K562 (cell line): Measurements from ENCODE around the gene UNC5C. TPM values are rescaled to one million over a fixed set of nuclear protein-coding genes. Genes with fewer than 3 reads are reported as not detected.

ENCODE experiments used
- ATAC-seq: fragments of 200-7000 bp; cut with Tn5 transposase; 3 replicates; pipeline ENCODE4 v1.9.1; 2020; ENCODE audit warnings: moderate library complexity
- BruUV-seq: library from RNA; stranded (reverse); fragments of 400-500 nt; replicated peaks from 2 replicates; lab custom pipeline; 2021; lab: Mats Ljungman, UMichigan
- CTCF ChIA-PET: fragments of 300-600 bp; formaldehyde crosslinking; extraction: SDS; loops from one replicate; lab custom pipeline; 2021; ENCODE audit warnings: low intra/inter-chr PET ratio; lab: Yijun Ruan, JAX
- POLR2A ChIA-PET: fragments of 300-600, 350-650 bp; sonication (Branson Sonifier 250); formaldehyde crosslinking; extraction: SDS; loops from one replicate; lab custom pipeline; 2021; ENCODE audit warnings: antibody characterized with exemption, inconsistent platforms; lab: Yijun Ruan, JAX
- DNase-seq, 4 experiments: peaks; one replicate each; pipeline versions ENCODE4 v3.0.0 to v3.0.0-alpha.2; 2011 to 2018; ENCODE audit warnings: low spot score in 3 of 4, mixed read lengths in 3 of 4; ENCODE audit errors: extremely low read depth in 1 of 4
- FAIRE-seq: peaks from 2 replicates; lab custom pipeline; 2011; peaks lifted over from hg19 to GRCh38; lab: Jason Lieb, UNC
- H2AFZ ChIP-seq: 2 replicates; pipeline ENCODE4 v1.6.0; 2011; ENCODE audit warnings: low read depth, low read length, control low read depth, inconsistent platforms
- H3K27ac ChIP-seq: fragments of 200-600 bp; 3 replicates; pipeline ENCODE4 v1.8.0; 2011; ENCODE audit warnings: low read depth, mild to moderate bottlenecking, control low read depth, inconsistent platforms, low read length, moderate library complexity, mixed read lengths; ENCODE audit errors: extremely low read depth
- H3K27me3 ChIP-seq, 2 experiments: fragments of 300-600 bp in 1 of 2; 2 replicates in 1 of 2; 3 replicates in 1 of 2; pipeline versions ENCODE4 v1.6.0 to v1.8.0; 2011; ENCODE audit warnings: inconsistent platforms in 2 of 2, low read length in 2 of 2, mild to moderate bottlenecking in 1 of 2, mixed read lengths in 1 of 2, moderate library complexity in 1 of 2; ENCODE audit not compliant: control insufficient read depth in 2 of 2, insufficient read depth in 2 of 2
- H3K36me3 ChIP-seq: fragments of 300-600 bp; 3 replicates; pipeline ENCODE4 v1.8.0; 2011; ENCODE audit warnings: mild to moderate bottlenecking, low read length, inconsistent platforms; ENCODE audit not compliant: control insufficient read depth, insufficient read depth
- H3K4me1 ChIP-seq, 2 experiments: fragments of 200-600 bp in 1 of 2; replicated peaks in 1 of 2; 2 replicates in 1 of 2; 3 replicates in 1 of 2; pipeline versions ENCODE4 v1.5.1 to v1.8.0; 2011; ENCODE audit warnings: inconsistent platforms in 2 of 2, low read length in 2 of 2, mild to moderate bottlenecking in 1 of 2, mixed read lengths in 1 of 2, moderate library complexity in 1 of 2; ENCODE audit not compliant: control insufficient read depth in 2 of 2, insufficient read depth in 2 of 2
- H3K4me2 ChIP-seq: 2 replicates; pipeline ENCODE4 v1.6.1; 2011; ENCODE audit warnings: low read length, control low read depth, inconsistent platforms, mixed read lengths; ENCODE audit not compliant: insufficient read depth
- H3K4me3 ChIP-seq: fragments of 200-600 bp; sonication (generic), shearing (Covaris generic); 2 replicates; pipeline ENCODE4 v1.5.1; 2016; ENCODE audit warnings: control low read depth, inconsistent platforms
- H3K79me2 ChIP-seq: fragments of 200-600 bp; 3 replicates; pipeline ENCODE4 v1.8.0; 2011; ENCODE audit warnings: low read length, inconsistent platforms; ENCODE audit not compliant: control insufficient read depth, insufficient read depth
- H3K9ac ChIP-seq, 2 experiments: 2 replicates each; pipeline versions ENCODE4 v1.6.0 to v1.6.1; 2011; ENCODE audit warnings: low read depth in 2 of 2, low read length in 2 of 2, control low read depth in 1 of 2, inconsistent platforms in 1 of 2, mild to moderate bottlenecking in 1 of 2, mixed read lengths in 1 of 2; ENCODE audit not compliant: insufficient read depth in 1 of 2
- H3K9me1 ChIP-seq: one replicate; pipeline ENCODE4 v1.6.0; 2011; ENCODE audit warnings: inconsistent platforms, mild to moderate bottlenecking, low read length, moderate library complexity; ENCODE audit not compliant: control insufficient read depth, insufficient read depth
- H3K9me3 ChIP-seq: replicated peaks from 2 replicates; pipeline ENCODE4 v1.5.1; 2011; ENCODE audit warnings: low read depth, low read length, inconsistent platforms; ENCODE audit not compliant: control insufficient read depth, insufficient read depth
- H4K20me1 ChIP-seq: replicated peaks from 2 replicates; pipeline ENCODE4 v1.6.1; 2011; ENCODE audit warnings: low read length, inconsistent platforms, mixed read lengths; ENCODE audit not compliant: control insufficient read depth, insufficient read depth
- BACH1 ChIP-seq: fragments of 200-800 bp; sonication (Bioruptor generic); IDR thresholded peaks from 2 replicates; pipeline ENCODE4 v1.6.1; 2016; ENCODE audit warnings: missing genetic modification characterization, missing compliant biosample characterization
- CREB1 ChIP-seq, 2 experiments: sonication (generic) in 1 of 2; formaldehyde crosslinking in 1 of 2; IDR thresholded peaks; 2 replicates each; pipeline versions ENCODE4 v1.6.1 to v1.8.0; 2012 to 2022; ENCODE audit warnings: inconsistent platforms in 1 of 2, mild to moderate bottlenecking in 1 of 2, missing genetic modification reagents in 1 of 2, moderate library complexity in 1 of 2
- GATA2 ChIP-seq: sonication (generic); formaldehyde crosslinking; IDR thresholded peaks from 2 replicates; pipeline ENCODE4 v1.4.0; 2020; ENCODE audit warnings: mild to moderate bottlenecking, missing genetic modification reagents
- HMBOX1 ChIP-seq: sonication (generic); IDR thresholded peaks from 2 replicates; pipeline ENCODE4 v1.6.1; 2016
- WHSC1 ChIP-seq: IDR thresholded peaks from one replicate; pipeline ENCODE4 v1.6.1; 2012; ENCODE audit warnings: low read length, control low read depth, inconsistent platforms
- ZBTB1 ChIP-seq: sonication (generic); formaldehyde crosslinking; IDR thresholded peaks from 2 replicates; pipeline ENCODE4 v1.8.1; 2023; ENCODE audit warnings: missing genetic modification reagents, low read depth, mild to moderate bottlenecking, borderline replicate concordance
- WGBS: fragments of 100-300 bp; shearing (Covaris generic); methylation state at CpG from one replicate; pipeline ENCODE4 v1.1.6; 2016; ENCODE audit warnings: low coverage, mixed read lengths; ENCODE audit not compliant: insufficient coverage; ENCODE audit errors: missing lambda C conversion rate; 5-methylcytosine and 5-hydroxymethylcytosine counted together
- in situ Hi-C: fragments of 300-500 bp; cut with MboI; formaldehyde crosslinking; loops from 4 replicates; pipeline ENCODE4 v1.15.0; 2018; ENCODE audit warnings: inconsistent platforms, mixed read lengths
- intact Hi-C: fragments of 100-400 bp; cut with micrococcal nuclease; formaldehyde crosslinking; loops from 2 replicates; pipeline ENCODE4 v1.14.2; 2022
- polyA plus RNA-seq, 8 experiments: library from polyadenylated mRNA; depleted of rRNA in 4 of 8; stranded (reverse) in 5 of 8; unstranded in 3 of 8; fragments of >200 nt; fragmentation: Nextera tagmentation in 2 of 8; fragmentation: Illumina TruSeq in 1 of 8; extraction: Ambion mirVana in 2 of 8; extraction: Trizol in 1 of 8; gene quantifications; 2 replicates each; pipeline versions ENCODE4 v1.2.1 to v1.2.3, GENCODE V29; 2011 to 2014; ENCODE audit warnings: inconsistent platforms in 1 of 8, missing spikeins in 1 of 8
- total RNA-seq, 7 experiments: library from RNA; depleted of rRNA in 6 of 7; stranded (reverse); fragments of >200 nt in 6 of 7; fragmentation: Illumina TruSeq in 2 of 7; extraction: Trizol in 2 of 7; gene quantifications; 2 replicates each; pipeline versions ENCODE4 v1.2.1 to v1.2.3, GENCODE V29; 2011 to 2021; ENCODE audit warnings: low replicate concordance in 1 of 7
- TF ChIP-seq, protein P1 (sequence below), 3 experiments: IDR thresholded peaks in 2 of 3; conservative IDR thresholded peaks in 1 of 3; 2 replicates each; pipeline ENCODE4 v1.5.1; 2011 to 2012; ENCODE audit warnings: low read length in 3 of 3, mild to moderate bottlenecking in 3 of 3, control low read depth in 2 of 3, improper control_type of control experiment in 1 of 3, inconsistent platforms in 1 of 3, low read depth in 1 of 3, mixed read lengths in 1 of 3, moderate library complexity in 1 of 3; ENCODE audit not compliant: insufficient read depth in 2 of 3
- TF ChIP-seq, protein P2 (sequence below): fragments of 450-650 bp; IDR thresholded peaks from 2 replicates; pipeline ENCODE4 v1.6.1; 2016; ENCODE audit warnings: mild to moderate bottlenecking

Gene UNC5C
- total and polyA plus RNA-seq, 9 of the 15 experiments (the other 6 are each of a cell fraction or from before 2014, with no cell fraction given), result under 0.01 to 0.10 (median 0.03) TPM; not detected in 1

DNA sequence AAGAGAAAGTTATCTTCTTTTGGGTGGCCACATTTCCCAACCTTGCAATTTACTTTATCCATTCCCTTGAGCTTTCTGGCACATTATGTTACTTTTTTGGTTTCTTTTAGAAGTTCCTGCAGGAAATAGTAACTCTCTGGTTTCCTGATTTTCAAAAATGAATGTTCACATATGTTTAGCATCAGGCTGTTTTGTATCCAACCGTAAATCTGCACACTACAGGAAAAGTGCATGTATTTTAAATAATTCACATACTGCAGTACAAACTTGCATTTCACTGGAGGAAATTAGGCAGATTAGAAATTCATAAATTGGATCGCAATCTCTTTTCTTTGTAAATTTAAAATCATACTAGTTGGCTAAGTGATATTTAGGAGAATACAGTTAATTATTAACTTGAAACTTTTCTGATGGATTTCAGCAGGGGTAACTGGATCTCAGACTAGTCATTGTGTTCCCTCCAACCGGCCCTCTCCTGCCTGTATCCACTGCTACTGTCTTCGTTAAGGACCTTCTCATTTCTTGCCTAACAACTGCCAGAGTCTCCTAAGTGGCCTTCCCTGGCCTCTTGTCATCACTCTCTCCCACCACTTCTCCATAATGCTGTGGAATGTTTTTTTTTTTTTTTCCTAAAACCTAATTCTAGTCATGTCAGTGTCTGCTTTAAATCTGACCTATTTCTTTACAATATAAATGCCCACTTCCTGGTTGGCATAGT is 137.2 kb downstream of the UNC5C start (continued):
- TF ChIP-seq ZBTB1 (CRISPR knock-in tag) (no peak), WHSC1 (no peak), HMBOX1 (no peak), GATA2 (CRISPR knock-in tag) (no peak)
- TF ChIP-seq, all 486 proteins: peak for 0

GRCh38 chr4:95410387-95410977 is 138.3 kb downstream of the UNC5C start:
- no peak overlapping the region for H3K4me3 ChIP-seq
- BruUV-seq, result no TSS peak
- ChIA-PET POLR2A (no interaction called here), CTCF (no interaction called here)
- H3K9me1 ChIP-seq, result no peaks in the 10 kb centered on the region
- no peaks in the 10 kb centered on the region for H3K36me3 ChIP-seq
- no peaks in the 10 kb centered on the region for H3K9me3 ChIP-seq
- H3K27me3 ChIP-seq, result 0 out of 5 replicates have a peak, but pooled peaks cover 0 to 2% of the 10 kb centered on the region in 2 experiments
- no peak overlapping the region for H3K27ac ChIP-seq
- 1% methylated on average over 4 of the region's 4 CpGs for WGBS
- no peak overlapping the region for H2AFZ ChIP-seq
- FAIRE-seq (no peak), DNase-seq (no peak), ATAC-seq (no peak)
- in situ Hi-C loops, result no loop called here
- H3K4me1 ChIP-seq, result no peaks in the 10 kb centered on the region
- no peaks in the 10 kb centered on the region for H3K79me2 ChIP-seq
- no peaks in the 10 kb centered on the region for H4K20me1 ChIP-seq
- no peak overlapping the region for H3K9ac ChIP-seq
- H3K4me2 ChIP-seq, result no peak overlapping the region
- intact Hi-C loops, result no loop called here
- TF ChIP-seq, protein P1, sequence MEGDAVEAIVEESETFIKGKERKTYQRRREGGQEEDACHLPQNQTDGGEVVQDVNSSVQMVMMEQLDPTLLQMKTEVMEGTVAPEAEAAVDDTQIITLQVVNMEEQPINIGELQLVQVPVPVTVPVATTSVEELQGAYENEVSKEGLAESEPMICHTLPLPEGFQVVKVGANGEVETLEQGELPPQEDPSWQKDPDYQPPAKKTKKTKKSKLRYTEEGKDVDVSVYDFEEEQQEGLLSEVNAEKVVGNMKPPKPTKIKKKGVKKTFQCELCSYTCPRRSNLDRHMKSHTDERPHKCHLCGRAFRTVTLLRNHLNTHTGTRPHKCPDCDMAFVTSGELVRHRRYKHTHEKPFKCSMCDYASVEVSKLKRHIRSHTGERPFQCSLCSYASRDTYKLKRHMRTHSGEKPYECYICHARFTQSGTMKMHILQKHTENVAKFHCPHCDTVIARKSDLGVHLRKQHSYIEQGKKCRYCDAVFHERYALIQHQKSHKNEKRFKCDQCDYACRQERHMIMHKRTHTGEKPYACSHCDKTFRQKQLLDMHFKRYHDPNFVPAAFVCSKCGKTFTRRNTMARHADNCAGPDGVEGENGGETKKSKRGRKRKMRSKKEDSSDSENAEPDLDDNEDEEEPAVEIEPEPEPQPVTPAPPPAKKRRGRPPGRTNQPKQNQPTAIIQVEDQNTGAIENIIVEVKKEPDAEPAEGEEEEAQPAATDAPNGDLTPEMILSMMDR (IDR thresholded peaks at IDR 0.05 in 2 of 3, conservative IDR thresholded peaks at IDR 0.05 in 1 of 3; ENCODE audit: insufficient read depth in 2 of 3, low read depth in 1 of 3, low read length in 3 of 3), result no peak
- TF ChIP-seq CREB1 (IDR thresholded peaks at IDR 0.05) (no peak), CREB1 (CRISPR knock-in tag; IDR thresholded peaks at IDR 0.05) (no peak), BACH1 (tag) (no peak)
- TF ChIP-seq, protein P2, sequence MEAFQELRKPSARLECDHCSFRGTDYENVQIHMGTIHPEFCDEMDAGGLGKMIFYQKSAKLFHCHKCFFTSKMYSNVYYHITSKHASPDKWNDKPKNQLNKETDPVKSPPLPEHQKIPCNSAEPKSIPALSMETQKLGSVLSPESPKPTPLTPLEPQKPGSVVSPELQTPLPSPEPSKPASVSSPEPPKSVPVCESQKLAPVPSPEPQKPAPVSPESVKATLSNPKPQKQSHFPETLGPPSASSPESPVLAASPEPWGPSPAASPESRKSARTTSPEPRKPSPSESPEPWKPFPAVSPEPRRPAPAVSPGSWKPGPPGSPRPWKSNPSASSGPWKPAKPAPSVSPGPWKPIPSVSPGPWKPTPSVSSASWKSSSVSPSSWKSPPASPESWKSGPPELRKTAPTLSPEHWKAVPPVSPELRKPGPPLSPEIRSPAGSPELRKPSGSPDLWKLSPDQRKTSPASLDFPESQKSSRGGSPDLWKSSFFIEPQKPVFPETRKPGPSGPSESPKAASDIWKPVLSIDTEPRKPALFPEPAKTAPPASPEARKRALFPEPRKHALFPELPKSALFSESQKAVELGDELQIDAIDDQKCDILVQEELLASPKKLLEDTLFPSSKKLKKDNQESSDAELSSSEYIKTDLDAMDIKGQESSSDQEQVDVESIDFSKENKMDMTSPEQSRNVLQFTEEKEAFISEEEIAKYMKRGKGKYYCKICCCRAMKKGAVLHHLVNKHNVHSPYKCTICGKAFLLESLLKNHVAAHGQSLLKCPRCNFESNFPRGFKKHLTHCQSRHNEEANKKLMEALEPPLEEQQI, result no peak
